HepG2 (cell line): ENCODE measurements around the gene CAMK2G.

Experiments used
- PCBP2 ChIP-seq: fragments of 200-400 bp; formaldehyde crosslinking; optimal IDR thresholded peaks from 2 replicates; pipeline ENCODE3; 2018; ENCODE audit warnings: low read length, low read depth; ENCODE audit not compliant: poor library complexity, severe bottlenecking
- ZNF224 ChIP-seq: sonication (generic); formaldehyde crosslinking; IDR thresholded peaks from 2 replicates; pipeline ENCODE4 v1.5.0; 2020; ENCODE audit warnings: mild to moderate bottlenecking, missing genetic modification reagents
- ZNF350 ChIP-seq: sonication (generic); formaldehyde crosslinking; IDR thresholded peaks from 2 replicates; pipeline ENCODE4 v1.4.0; 2020; ENCODE audit warnings: mild to moderate bottlenecking, low read depth, missing genetic modification reagents, borderline replicate concordance
- TF ChIP-seq, protein P1 (sequence below): sonication (generic); formaldehyde crosslinking; IDR thresholded peaks from 2 replicates; pipeline ENCODE4 v1.4.0; 2020; ENCODE audit warnings: missing genetic modification reagents

GRCh38 chr10:73873142-73873837 is 1.1 kb downstream of the CAMK2G start:
- TF ChIP-seq, protein P1, sequence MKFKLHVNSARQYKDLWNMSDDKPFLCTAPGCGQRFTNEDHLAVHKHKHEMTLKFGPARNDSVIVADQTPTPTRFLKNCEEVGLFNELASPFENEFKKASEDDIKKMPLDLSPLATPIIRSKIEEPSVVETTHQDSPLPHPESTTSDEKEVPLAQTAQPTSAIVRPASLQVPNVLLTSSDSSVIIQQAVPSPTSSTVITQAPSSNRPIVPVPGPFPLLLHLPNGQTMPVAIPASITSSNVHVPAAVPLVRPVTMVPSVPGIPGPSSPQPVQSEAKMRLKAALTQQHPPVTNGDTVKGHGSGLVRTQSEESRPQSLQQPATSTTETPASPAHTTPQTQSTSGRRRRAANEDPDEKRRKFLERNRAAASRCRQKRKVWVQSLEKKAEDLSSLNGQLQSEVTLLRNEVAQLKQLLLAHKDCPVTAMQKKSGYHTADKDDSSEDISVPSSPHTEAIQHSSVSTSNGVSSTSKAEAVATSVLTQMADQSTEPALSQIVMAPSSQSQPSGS (CRISPR knock-in tag): no peak
- TF ChIP-seq ZNF350 (CRISPR knock-in tag): no peak
- no peak for TF ChIP-seq ZNF224
- TF ChIP-seq PCBP2: no peak
